Astrocyte (in vitro differentiated cells and primary cell): ENCODE data around the gene EYA2.

Experiments
- CTCF ChIP-seq: IDR thresholded peaks from 2 replicates; pipeline ENCODE4 v1.5.1; 2011; ENCODE audit warnings: low read depth, mild to moderate bottlenecking, inconsistent platforms, low read length, moderate library complexity; ENCODE audit not compliant: insufficient read depth
- EZH2 ChIP-seq: IDR thresholded peaks from 2 replicates; pipeline ENCODE4 v1.6.1; 2012; ENCODE audit warnings: mild to moderate bottlenecking, low read length, inconsistent platforms; ENCODE audit not compliant: insufficient read depth

GRCh38 chr20:47033665-47034064 lies 139.0 kb downstream of the EYA2 start:
- TF ChIP-seq CTCF (no peak), EZH2 (no peak)
